WERI-Rb-1 (cell line): Measurements from ENCODE around the gene PTPN12.
"Not testable (repeated sequence)": the region's sequence is repeated elsewhere in the genome, so short reads cannot be mapped to it uniquely, and the experiment has no call there.

Experiments
- DNase-seq: peaks from one replicate; pipeline ENCODE4 v3.0.0-alpha.2; 2020
- H3K27ac ChIP-seq: fragments of 250-450 bp; sonication (Bioruptor Pico); 2 replicates; pipeline ENCODE4 v1.5.1; 2020; ENCODE audit warnings: mild to moderate bottlenecking, moderate library complexity
- H3K27me3 ChIP-seq: fragments of 250-450 bp; sonication (Bioruptor Pico); 2 replicates; pipeline ENCODE4 v1.5.1; 2021; ENCODE audit warnings: mild to moderate bottlenecking, low read depth, moderate library complexity; ENCODE audit not compliant: insufficient read depth, severe bottlenecking
- H3K36me3 ChIP-seq: fragments of 250-450 bp; sonication (Bioruptor Pico); 2 replicates; pipeline ENCODE4 v1.5.1; 2020; ENCODE audit warnings: mild to moderate bottlenecking, moderate library complexity
- H3K4me3 ChIP-seq: 2 replicates; pipeline ENCODE4 v1.5.1; 2011; ENCODE audit warnings: low read depth, mild to moderate bottlenecking, control low read depth, low read length
- H3K9me3 ChIP-seq: fragments of 250-450 bp; sonication (Bioruptor Pico); 2 replicates; pipeline ENCODE4 v1.5.1; 2021; ENCODE audit warnings: mild to moderate bottlenecking, moderate library complexity; ENCODE audit not compliant: severe bottlenecking
- CTCF ChIP-seq: IDR thresholded peaks from 2 replicates; pipeline ENCODE4 v1.5.1; 2011; ENCODE audit warnings: low read depth, mild to moderate bottlenecking, control low read depth, inconsistent platforms, low read length

PTPN12 gene

GRCh38 chr7:77648742-77649338, 111.7 kb downstream of the PTPN12 start:
- Histone ChIP-seq H3K9me3 (no peaks in the 10 kb centered on the region), H3K27ac (no peak overlapping the region), H3K36me3 (peaks cover 10% of the 10 kb centered on the region), H3K4me3 (no peak overlapping the region), H3K27me3 (no peaks in the 10 kb centered on the region)
- no peak for TF ChIP-seq CTCF
- DNase-seq, result no peak

GRCh38 chr7:77649716-77650349, 112.7 kb downstream of the PTPN12 start:
- TF ChIP-seq CTCF, result no peak
- Histone ChIP-seq H3K27ac (no peak overlapping the region), H3K4me3 (no peak overlapping the region), H3K36me3 (peaks cover 10% of the 10 kb centered on the region), H3K9me3 (no peaks in the 10 kb centered on the region), H3K27me3 (no peaks in the 10 kb centered on the region)
- no peak for DNase-seq

- no peaks in the 10 kb centered on the region for H3K27me3 ChIP-seq
- H3K4me3 ChIP-seq, result no peak overlapping the region
- peaks cover 7% of the 10 kb centered on the region; the same call in 1 of the 2 replicates for H3K36me3 ChIP-seq
- DNase-seq, result peak; percentile 11
- H3K27ac ChIP-seq, result no peak overlapping the region
- 0 out of 2 replicates have a peak, but pooled peaks have one; percentile 43 for TF ChIP-seq CTCF
- H3K9me3 ChIP-seq, result no peaks in the 10 kb centered on the region
Observed at GRCh38 chr7:77651575-77652162, 114.6 kb downstream of the PTPN12 start.

- H3K9me3 ChIP-seq, H3K36me3 ChIP-seq, H3K4me3 ChIP-seq, H3K27me3 ChIP-seq, H3K27ac ChIP-seq, DNase-seq: not testable (repeated sequence)
Observed at GRCh38 chr7:77652826-77653225, 115.7 kb downstream of the PTPN12 start.

- no peaks in the 10 kb centered on the region for H3K27me3 ChIP-seq
- TF ChIP-seq CTCF, result no peak
- H3K9me3 ChIP-seq, result no peaks in the 10 kb centered on the region
- no peak overlapping the region for H3K27ac ChIP-seq
- H3K4me3 ChIP-seq, result no peak overlapping the region
- DNase-seq, result peak; percentile 41
- H3K36me3 ChIP-seq, result peaks cover 3% of the 10 kb centered on the region; the same call in 1 of the 2 replicates
Observed at GRCh38 chr7:77653572-77653971, 116.5 kb downstream of the PTPN12 start.

- no peak for DNase-seq
- Histone ChIP-seq H3K27me3 (no peaks in the 10 kb centered on the region), H3K27ac (no peak overlapping the region), H3K36me3 (peaks cover 3% of the 10 kb centered on the region; the same call in 1 of the 2 replicates), H3K4me3 (no peak overlapping the region), H3K9me3 (no peaks in the 10 kb centered on the region)
- no peak for TF ChIP-seq CTCF
Observed at GRCh38 chr7:77655356-77655755, 118.3 kb downstream of the PTPN12 start.
